Esophagus squamous epithelium (tissue), 5 donors: ENCODE results near the gene PTPRN2. TPM values are rescaled to one million over a fixed set of nuclear protein-coding genes. Genes with fewer than 3 reads are reported as not detected.

Experiments used
- DNase-seq: peaks from one replicate; lab custom pipeline; 2025; lab: John Stamatoyannopoulos, UW
- H3K27ac ChIP-seq, 4 donors: fragments of 200-600 bp; sonication (generic); one replicate each; pipeline ENCODE4 v1.5.1; 2016 to 2019; ENCODE audit warnings: mild to moderate bottlenecking in 1 of 4
- H3K27me3 ChIP-seq, 4 donors: fragments of 200-600 bp; sonication (generic); 1 replicate in 3 of 4; 2 replicates in 1 of 4; pipeline versions ENCODE4 v1.5.1 to v1.6.0; 2017 to 2021; ENCODE audit warnings: antibody characterized with exemption in 1 of 4
- H3K36me3 ChIP-seq, 3 donors: fragments of 200-600 bp; sonication (generic); one replicate each; pipeline ENCODE4 v1.5.1; 2016 to 2019
- H3K4me1 ChIP-seq, 3 donors: fragments of 200-600 bp; sonication (generic); one replicate each; pipeline ENCODE4 v1.5.1; 2017 to 2019
- H3K4me3 ChIP-seq, 4 donors: fragments of 200-600 bp; sonication (generic); 1 replicate in 3 of 4; 2 replicates in 1 of 4; pipeline ENCODE4 v1.5.1; 2016 to 2019; ENCODE audit warnings: mild to moderate bottlenecking in 2 of 4, moderate library complexity in 1 of 4
- H3K9me3 ChIP-seq, 3 donors: fragments of 200-600 bp; sonication (generic); one replicate each; pipeline ENCODE4 v1.5.1; 2016 to 2019
- POLR2A ChIP-seq, 4 donors: fragments of 450-650 bp; IDR thresholded peaks; one replicate each; pipeline ENCODE4 v1.6.1; 2017; ENCODE audit warnings: antibody characterized with exemption in 4 of 4, mild to moderate bottlenecking in 4 of 4, moderate library complexity in 3 of 4
- WGBS, 2 donors: methylation state at CpG; one replicate each; pipeline ENCODE4 v1.1.5; 2018; 5-methylcytosine and 5-hydroxymethylcytosine counted together
- intact Hi-C: fragments of 100-400 bp; cut with DNase I; formaldehyde crosslinking; loops from one replicate; pipeline ENCODE4 v1.15.0; 2022
- total RNA-seq, 4 donors: library from RNA; depleted of rRNA; stranded (reverse); fragments of >200 nt; gene quantifications; one replicate each; pipeline ENCODE4 v1.1.0, GENCODE V29; 2016
- TF ChIP-seq, protein P1 (sequence below), 6 experiments: fragments of 450-650 bp in 4 of 6; fragments of 200-600 bp in 2 of 6; sonication (generic) in 2 of 6; IDR thresholded peaks; one replicate each; pipeline ENCODE4 v1.5.1; 2016 to 2019; ENCODE audit warnings: antibody characterized with exemption in 6 of 6, mild to moderate bottlenecking in 4 of 6, moderate library complexity in 4 of 6
- donor health status: DM: yes; HTN: yes; CAD: no.

PTPRN2 gene
- total RNA-seq, 4 donors from 2014 or later, result 0.38 to 2.7 (median 1.0) TPM

DNA sequence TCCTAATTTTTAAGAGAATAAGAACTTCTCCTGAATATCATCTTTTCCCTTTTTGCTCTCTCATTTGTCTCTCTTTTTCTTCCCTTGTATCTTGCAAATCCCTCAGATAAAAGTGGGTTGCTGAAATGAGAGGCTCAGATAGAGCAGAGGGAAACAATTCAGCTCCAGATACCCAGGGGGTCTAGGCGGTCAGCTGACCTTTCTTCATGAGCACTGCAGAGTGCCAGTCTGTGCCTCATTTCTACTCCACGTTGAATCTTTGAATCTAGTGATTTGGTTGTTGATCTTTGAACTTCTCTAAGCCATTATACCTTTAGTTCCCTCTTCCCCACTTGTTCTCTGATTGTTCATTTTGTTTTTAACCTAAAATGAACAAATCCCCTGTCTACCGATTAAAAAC lies 572.6 kb downstream of the PTPRN2 start:
- intact Hi-C loops, result no loop called here
- DNase-seq, result no peak
- no peak for TF ChIP-seq POLR2A (IDR thresholded peaks at IDR 0.05)
- TF ChIP-seq, protein P1, sequence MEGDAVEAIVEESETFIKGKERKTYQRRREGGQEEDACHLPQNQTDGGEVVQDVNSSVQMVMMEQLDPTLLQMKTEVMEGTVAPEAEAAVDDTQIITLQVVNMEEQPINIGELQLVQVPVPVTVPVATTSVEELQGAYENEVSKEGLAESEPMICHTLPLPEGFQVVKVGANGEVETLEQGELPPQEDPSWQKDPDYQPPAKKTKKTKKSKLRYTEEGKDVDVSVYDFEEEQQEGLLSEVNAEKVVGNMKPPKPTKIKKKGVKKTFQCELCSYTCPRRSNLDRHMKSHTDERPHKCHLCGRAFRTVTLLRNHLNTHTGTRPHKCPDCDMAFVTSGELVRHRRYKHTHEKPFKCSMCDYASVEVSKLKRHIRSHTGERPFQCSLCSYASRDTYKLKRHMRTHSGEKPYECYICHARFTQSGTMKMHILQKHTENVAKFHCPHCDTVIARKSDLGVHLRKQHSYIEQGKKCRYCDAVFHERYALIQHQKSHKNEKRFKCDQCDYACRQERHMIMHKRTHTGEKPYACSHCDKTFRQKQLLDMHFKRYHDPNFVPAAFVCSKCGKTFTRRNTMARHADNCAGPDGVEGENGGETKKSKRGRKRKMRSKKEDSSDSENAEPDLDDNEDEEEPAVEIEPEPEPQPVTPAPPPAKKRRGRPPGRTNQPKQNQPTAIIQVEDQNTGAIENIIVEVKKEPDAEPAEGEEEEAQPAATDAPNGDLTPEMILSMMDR (IDR thresholded peaks at IDR 0.05), result no peak
- no peak overlapping the region for H3K27ac ChIP-seq
- H3K4me3 ChIP-seq, result no peak overlapping the region
- H3K27me3 ChIP-seq, result peaks cover 0 to 20% (median 0%) of the 10 kb centered on the region in 4 donors
- H3K36me3 ChIP-seq, result no peaks in the 10 kb centered on the region
- 63 to 71% methylated on average over 3 of the region's 3 CpGs for WGBS, 2 donors
- no peaks in the 10 kb centered on the region for H3K9me3 ChIP-seq
- H3K4me1 ChIP-seq, result peaks cover 0 to 21% (median 9%) of the 10 kb centered on the region in 3 donors

DNA sequence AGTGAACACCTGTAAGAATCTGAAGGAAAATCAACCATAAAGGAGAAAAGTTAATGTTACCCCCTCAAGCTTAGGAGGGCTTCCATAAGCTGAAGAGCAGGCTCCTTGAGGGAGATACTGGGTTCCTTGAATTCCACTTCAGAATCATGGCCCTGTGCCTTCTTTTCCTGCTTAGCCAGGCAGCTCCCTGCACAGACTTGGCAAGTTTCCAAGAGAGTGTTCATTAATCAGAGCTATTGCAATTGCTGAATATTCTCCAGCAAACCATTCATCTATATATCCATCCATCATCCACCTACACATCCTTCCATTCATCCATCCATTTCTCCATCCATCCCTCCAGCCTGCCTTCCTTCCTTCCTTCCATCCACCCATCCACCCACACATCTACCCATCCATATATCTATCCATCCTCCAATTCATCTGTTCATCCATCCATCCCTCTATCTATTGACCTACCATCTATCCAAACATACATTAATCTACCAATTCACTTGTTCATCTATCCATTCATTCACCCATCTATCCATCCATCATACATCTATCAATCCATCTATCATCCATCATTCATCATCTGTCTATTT lies 574.4 kb downstream of the PTPRN2 start:
- H3K36me3 ChIP-seq, result no peaks in the 10 kb centered on the region
- no peak overlapping the region for H3K4me3 ChIP-seq
- DNase-seq, result no peak
- intact Hi-C loops, result no loop called here
- no peaks in the 10 kb centered on the region for H3K9me3 ChIP-seq
- TF ChIP-seq, protein P1 (IDR thresholded peaks at IDR 0.05), result no peak
- TF ChIP-seq POLR2A (IDR thresholded peaks at IDR 0.05), result no peak
- H3K27ac ChIP-seq, result no peak overlapping the region
- peaks cover 0 to 20% (median 0%) of the 10 kb centered on the region in 4 donors for H3K27me3 ChIP-seq
- H3K4me1 ChIP-seq, result peaks cover 0 to 21% (median 9%) of the 10 kb centered on the region in 3 donors

DNA sequence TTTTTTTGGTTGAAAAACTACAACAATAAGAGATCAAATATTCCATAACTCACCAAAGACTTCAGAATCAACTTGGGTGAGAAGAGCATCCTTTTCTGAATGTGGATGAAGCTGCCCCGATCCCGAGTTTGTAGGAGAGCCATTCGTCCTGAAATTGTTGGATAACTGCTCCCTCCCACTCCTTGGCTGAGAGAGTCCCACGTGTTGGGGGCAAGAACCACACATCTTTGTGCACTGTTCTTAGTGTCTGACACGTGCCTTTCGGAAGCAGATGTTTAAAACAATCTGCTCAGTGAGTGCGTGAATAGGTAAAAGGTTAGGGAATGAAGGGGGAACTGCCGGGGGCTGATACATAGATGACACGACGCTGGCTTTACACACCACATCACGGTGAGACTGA lies 575.7 kb downstream of the PTPRN2 start:
- TF ChIP-seq POLR2A (IDR thresholded peaks at IDR 0.05), result no peak
- TF ChIP-seq, protein P1 (IDR thresholded peaks at IDR 0.05), result no peak
- 85 to 88% methylated on average over 11 of the region's 11 CpGs for WGBS, 2 donors

DNA sequence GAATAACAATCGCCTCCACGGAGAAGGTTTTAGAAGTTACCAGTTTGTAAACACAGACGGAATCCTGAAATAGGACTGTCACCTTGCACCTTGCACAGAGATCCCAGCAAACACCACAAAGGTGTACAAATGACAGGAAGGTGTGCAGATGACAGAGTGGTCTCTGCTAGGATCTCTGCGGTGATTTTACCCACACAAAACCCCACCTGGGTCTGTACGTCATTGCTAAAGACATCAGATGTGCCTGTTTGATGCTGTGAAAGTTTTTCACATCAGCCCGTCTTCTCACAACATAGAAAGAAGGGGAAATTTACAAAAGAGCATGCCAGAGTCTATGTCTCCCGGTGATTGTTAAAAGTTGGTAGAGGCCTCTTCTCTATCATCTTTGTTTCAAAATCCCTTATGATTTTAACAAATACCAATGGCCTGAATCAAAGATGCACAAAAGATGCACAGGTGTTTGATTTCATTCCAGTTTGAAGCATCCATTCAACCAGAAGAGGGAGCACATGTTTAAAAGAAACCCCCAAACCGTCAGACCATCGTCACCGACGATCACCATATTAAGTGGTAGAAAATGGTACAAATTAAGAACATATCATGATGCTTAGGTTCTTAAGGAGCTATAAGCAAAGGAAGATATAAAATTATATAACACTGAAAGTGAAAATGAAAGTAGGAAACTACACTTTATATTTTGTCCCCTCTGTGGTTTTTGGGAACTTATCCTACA lies 576.5 kb downstream of the PTPRN2 start:
- 57 to 62% methylated on average over 11 of the region's 11 CpGs for WGBS, 2 donors
- TF ChIP-seq, protein P1 (IDR thresholded peaks at IDR 0.05), result no peak
- TF ChIP-seq POLR2A (IDR thresholded peaks at IDR 0.05), result no peak
- Histone ChIP-seq H3K4me1 (peaks cover 0 to 9% (median 5%) of the 10 kb centered on the region in 3 donors), H3K27ac (no peak overlapping the region), H3K27me3 (peaks cover 0 to 18% (median 0%) of the 10 kb centered on the region in 4 donors), H3K9me3 (no peaks in the 10 kb centered on the region), H3K36me3 (no peaks in the 10 kb centered on the region), H3K4me3 (no peak overlapping the region)
- DNase-seq, result no peak
- intact Hi-C loops, result no loop called here

More for the DNA sequence above, 575.7 kb downstream of the PTPRN2 start:
- Histone ChIP-seq H3K4me1 (peaks cover 0 to 18% (median 9%) of the 10 kb centered on the region in 3 donors), H3K27ac (no peak overlapping the region), H3K36me3 (no peaks in the 10 kb centered on the region), H3K27me3 (peaks cover 0 to 20% (median 0%) of the 10 kb centered on the region in 4 donors), H3K4me3 (no peak overlapping the region), H3K9me3 (no peaks in the 10 kb centered on the region)
- DNase-seq, result no peak
- intact Hi-C loops, result no loop called here

DNA sequence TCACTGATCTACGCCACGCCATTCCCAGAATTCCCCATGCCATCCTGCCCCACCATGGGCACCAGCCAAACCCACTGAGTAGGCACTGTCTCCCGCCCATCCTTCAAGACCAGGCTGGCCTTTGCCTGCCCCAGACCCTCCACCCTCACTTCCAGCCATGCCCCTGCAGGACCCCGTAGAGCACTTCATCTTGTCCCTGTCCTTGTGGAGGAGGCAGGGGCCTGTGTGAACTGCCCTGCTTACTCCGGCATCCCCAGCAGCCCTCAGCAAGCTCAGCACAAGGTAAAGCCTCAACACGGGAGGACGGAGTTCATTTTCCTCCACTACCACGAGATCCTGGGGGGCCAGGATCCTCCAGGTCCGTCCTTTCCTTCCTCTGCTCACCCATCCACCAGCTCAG lies 577.7 kb downstream of the PTPRN2 start:
- intact Hi-C loops, result no loop called here
- Histone ChIP-seq H3K4me3 (no peak overlapping the region), H3K27ac (no peak overlapping the region), H3K27me3 (peaks cover 0 to 15% (median 0%) of the 10 kb centered on the region in 4 donors), H3K36me3 (no peaks in the 10 kb centered on the region), H3K4me1 (no peaks in the 10 kb centered on the region), H3K9me3 (no peaks in the 10 kb centered on the region)
- WGBS, 2 donors, result 61 to 67% methylated on average over 8 to 9 of the region's 9 CpGs
- no peak for DNase-seq
- TF ChIP-seq POLR2A (IDR thresholded peaks at IDR 0.05), result no peak
- TF ChIP-seq, protein P1 (IDR thresholded peaks at IDR 0.05), result no peak
